IMR-90 (cell line): Measurements from ENCODE around the gene USF1. TPM values are rescaled to one million over a fixed set of nuclear protein-coding genes. Genes with fewer than 3 reads are reported as not detected.

Source experiments
- ATAC-seq: fragments of 200-7000 bp; cut with Tn5 transposase; 2 replicates; pipeline ENCODE4 v1.9.1; 2020; ENCODE audit warnings: low read depth, mild to moderate bottlenecking, moderate library complexity
- BruUV-seq: library from RNA; stranded (reverse); fragments of 400-500 nt; replicated peaks from 2 replicates; lab custom pipeline; 2021; lab: Mats Ljungman, UMichigan
- CTCF ChIA-PET: fragments of 300-600 bp; formaldehyde crosslinking; extraction: SDS; loops from one replicate; lab custom pipeline; 2021; ENCODE audit warnings: antibody characterized with exemption; lab: Yijun Ruan, JAX
- POLR2A ChIA-PET: fragments of 300-600 bp; sonication (Branson Sonifier 250); formaldehyde crosslinking; loops from one replicate; lab custom pipeline; 2022; ENCODE audit warnings: antibody characterized with exemption; ENCODE audit not compliant: unreplicated experiment; lab: Charles Lee
- DNase-seq: peaks from one replicate; pipeline ENCODE4 v3.0.0; 2013
- H2AFZ ChIP-seq: replicated peaks from 2 replicates; pipeline ENCODE3; 2013; ENCODE audit warnings: low read length, mild to moderate bottlenecking; ENCODE audit not compliant: poor library complexity
- H2AK5ac ChIP-seq: 2 replicates; pipeline ENCODE4 v1.6.1; 2013; ENCODE audit warnings: low read depth, low read length, inconsistent platforms
- H2AK9ac ChIP-seq: replicated peaks from 2 replicates; pipeline ENCODE3; 2013; ENCODE audit warnings: mild to moderate bottlenecking, low read depth, low read length, moderate library complexity; ENCODE audit not compliant: poor library complexity
- H2BK120ac ChIP-seq: 2 replicates; pipeline ENCODE4 v1.6.1; 2013; ENCODE audit warnings: low read depth, low read length, inconsistent platforms
- H2BK15ac ChIP-seq: 3 replicates; pipeline ENCODE4 v1.6.1; 2013; ENCODE audit warnings: low read depth, low read length, inconsistent platforms
- H2BK20ac ChIP-seq: 2 replicates; pipeline ENCODE4 v1.6.1; 2013; ENCODE audit warnings: low read depth, mild to moderate bottlenecking, inconsistent platforms, low read length, moderate library complexity
- H2BK5ac ChIP-seq: 2 replicates; pipeline ENCODE4 v1.6.1; 2013; ENCODE audit warnings: mild to moderate bottlenecking, low read depth, low read length, inconsistent platforms; ENCODE audit not compliant: poor library complexity, severe bottlenecking
- H3K14ac ChIP-seq: replicated peaks from 2 replicates; pipeline ENCODE4 v1.6.1; 2013; ENCODE audit warnings: low read depth, low read length, inconsistent platforms
- H3K18ac ChIP-seq: 2 replicates; pipeline ENCODE4 v1.6.1; 2013; ENCODE audit warnings: low read depth, low read length, control low read depth
- H3K23ac ChIP-seq: 2 replicates; pipeline ENCODE4 v1.6.1; 2013; ENCODE audit warnings: low read depth, low read length, inconsistent platforms
- H3K27ac ChIP-seq: 2 replicates; pipeline ENCODE4 v1.5.1; 2013; ENCODE audit warnings: mild to moderate bottlenecking, control low read depth, low read length; ENCODE audit not compliant: insufficient read depth
- H3K27me3 ChIP-seq: 2 replicates; pipeline ENCODE4 v1.6.1; 2013; ENCODE audit warnings: low read length; ENCODE audit not compliant: control insufficient read depth, insufficient read depth
- H3K36me3 ChIP-seq: 2 replicates; pipeline ENCODE4 v1.6.1; 2013; ENCODE audit warnings: low read length, mixed read lengths; ENCODE audit not compliant: control insufficient read depth, insufficient read depth
- H3K4ac ChIP-seq: 2 replicates; pipeline ENCODE4 v1.6.1; 2013; ENCODE audit warnings: low read depth, low read length, inconsistent platforms
- H3K4me1 ChIP-seq: 2 replicates; pipeline ENCODE4 v1.6.1; 2013; ENCODE audit warnings: low read length, mixed read lengths; ENCODE audit not compliant: control insufficient read depth, insufficient read depth
- H3K4me2 ChIP-seq: 2 replicates; pipeline ENCODE4 v1.6.1; 2013; ENCODE audit warnings: low read depth, mild to moderate bottlenecking, control low read depth, low read length, moderate library complexity
- H3K4me3 ChIP-seq: 2 replicates; pipeline ENCODE4 v1.5.1; 2013; ENCODE audit warnings: low read depth, mild to moderate bottlenecking, control low read depth, low read length, moderate library complexity; ENCODE audit not compliant: insufficient read depth
- H3K56ac ChIP-seq: 2 replicates; pipeline ENCODE4 v1.6.1; 2013; ENCODE audit warnings: low read length, inconsistent platforms; ENCODE audit not compliant: insufficient read depth; ENCODE audit errors: extremely low read depth
- H3K79me1 ChIP-seq, 2 experiments: 2 replicates each; pipeline ENCODE4 v1.6.1; 2013; ENCODE audit warnings: low read length in 2 of 2, inconsistent platforms in 1 of 2, low read depth in 1 of 2
- H3K9ac ChIP-seq: 2 replicates; pipeline ENCODE4 v1.6.1; 2013; ENCODE audit warnings: low read depth, low read length, control low read depth
- H3K9me1 ChIP-seq: 2 replicates; pipeline ENCODE4 v1.6.1; 2013; ENCODE audit warnings: low read length, inconsistent platforms; ENCODE audit not compliant: insufficient read depth
- H3K9me3 ChIP-seq: 2 replicates; pipeline ENCODE4 v1.6.1; 2013; ENCODE audit warnings: low read length; ENCODE audit not compliant: control insufficient read depth, insufficient read depth
- H4K20me1 ChIP-seq: 2 replicates; pipeline ENCODE4 v1.6.1; 2013; ENCODE audit warnings: low read length, inconsistent platforms; ENCODE audit not compliant: insufficient read depth
- H4K5ac ChIP-seq: 2 replicates; pipeline ENCODE4 v1.6.1; 2013; ENCODE audit warnings: mild to moderate bottlenecking, low read depth, low read length, control low read depth
- H4K8ac ChIP-seq, 2 experiments: 2 replicates each; pipeline ENCODE4 v1.6.1; 2013; ENCODE audit warnings: low read depth in 2 of 2, low read length in 2 of 2, control low read depth in 1 of 2, inconsistent platforms in 1 of 2
- H4K91ac ChIP-seq: 2 replicates; pipeline ENCODE4 v1.6.1; 2013; ENCODE audit warnings: low read depth, low read length, inconsistent platforms; ENCODE audit not compliant: insufficient read depth
- CHD1 ChIP-seq: IDR thresholded peaks from 2 replicates; pipeline ENCODE4 v1.6.1; 2012; ENCODE audit warnings: low read depth, low read length, improper control_type of control experiment
- CTCF ChIP-seq: conservative IDR thresholded peaks from 2 replicates; pipeline ENCODE4 v1.5.1; 2012; ENCODE audit warnings: mild to moderate bottlenecking, low read depth, low read length, improper control_type of control experiment
- ELK1 ChIP-seq: fragments of 150-350 bp; IDR thresholded peaks from 2 replicates; pipeline ENCODE4 v1.6.1; 2016; ENCODE audit warnings: low read depth, mild to moderate bottlenecking, low read length, moderate library complexity, borderline replicate concordance
- FOS ChIP-seq: fragments of 150-350 bp; IDR thresholded peaks from 2 replicates; pipeline ENCODE4 v1.6.1; 2016; ENCODE audit warnings: low read depth, low read length
- POLR2A ChIP-seq: IDR thresholded peaks from 2 replicates; pipeline ENCODE4 v1.6.1; 2012; ENCODE audit warnings: mild to moderate bottlenecking, low read depth, low read length
- RAD21 ChIP-seq: IDR thresholded peaks from 2 replicates; pipeline ENCODE4 v1.6.1; 2012; ENCODE audit warnings: low read length, improper control_type of control experiment
- SMC3 ChIP-seq: fragments of 150-350 bp; IDR thresholded peaks from 2 replicates; pipeline ENCODE4 v1.6.1; 2016; ENCODE audit warnings: low read depth, mild to moderate bottlenecking, antibody characterized with exemption, low read length, moderate library complexity
- USF2 ChIP-seq: fragments of 150-350 bp; IDR thresholded peaks from 2 replicates; pipeline ENCODE4 v1.6.1; 2017; ENCODE audit warnings: mild to moderate bottlenecking, antibody characterized with exemption, low read length, low read depth
- WGBS, 2 experiments: methylation state at CpG; one replicate each; pipeline versions ENCODE4 v1.1.5 to v1.1.7; 2013; ENCODE audit warnings: missing lambda C conversion rate in 2 of 2; ENCODE audit not compliant: insufficient read length in 1 of 2; ENCODE audit errors: extremely low coverage in 2 of 2; 5-methylcytosine and 5-hydroxymethylcytosine counted together
- dilution Hi-C: fragments of 300-500 bp; cut with HindIII; formaldehyde crosslinking; loops from one replicate; pipeline ENCODE4 v1.14.3; 2018; ENCODE audit warnings: low sequenced_read_pairs; ENCODE audit not compliant: unreplicated experiment
- in situ Hi-C: fragments of 300-500 bp; cut with MboI; formaldehyde crosslinking; loops from 3 replicates; pipeline ENCODE4 v1.14.3; 2019; ENCODE audit warnings: low sequenced_read_pairs, inconsistent platforms, mixed read lengths
- intact Hi-C: fragments of 100-400 bp; cut with micrococcal nuclease; formaldehyde crosslinking; loops from 2 replicates; pipeline ENCODE4 v1.10.0; 2022
- polyA plus RNA-seq, 3 experiments: library from polyadenylated mRNA; depleted of rRNA; stranded (reverse); fragments of >200 nt; gene quantifications; 2 replicates each; pipeline ENCODE4 v1.2.3, GENCODE V29; 2012; ENCODE audit warnings: low replicate concordance in 1 of 3
- total RNA-seq: library from RNA; depleted of rRNA; stranded (reverse); fragments of >200 nt; gene quantifications from 2 replicates; pipeline ENCODE4 v1.2.3, GENCODE V29; 2012

USF1 gene
- total and polyA plus RNA-seq, 2 of the 4 experiments (the other 2 are of a cell fraction): 37.1 to 78.9 TPM

- no peak for TF ChIP-seq POLR2A
- TF ChIP-seq ELK1: no peak
- no peak for TF ChIP-seq USF2
- no peak for TF ChIP-seq CTCF
- TF ChIP-seq RAD21: no peak
- TF ChIP-seq CHD1: no peak
- TF ChIP-seq SMC3: no peak
- TF ChIP-seq FOS: no peak
- no peaks in the 10 kb centered on the region for H4K20me1 ChIP-seq
- no peak overlapping the region for H2BK5ac ChIP-seq
- no peak overlapping the region for H3K4me3 ChIP-seq
- no CpG with 5 or more reads among the region's 2 CpGs for whole genome bisulfite sequencing, 2 experiments
- H3K9me3 ChIP-seq: no peaks in the 10 kb centered on the region
- H4K8ac ChIP-seq: no peak overlapping the region
- dilution Hi-C loops: no loop called here
- no peaks in the 10 kb centered on the region for H3K9me1 ChIP-seq
- in situ Hi-C loops: no loop called here
- H4K5ac ChIP-seq: no peak overlapping the region
- no peaks in the 10 kb centered on the region for H3K27me3 ChIP-seq
- ChIA-PET POLR2A (no interaction called here), CTCF (interaction anchor here (0.6 kb wide), 1 partner anchor 280 kb away, joined by 7 read pairs; no protein-coding TSS in a partner anchor)
- H3K4ac ChIP-seq: no peak overlapping the region
- H3K18ac ChIP-seq: no peak overlapping the region
- H3K27ac ChIP-seq: no peak overlapping the region
- H2BK20ac ChIP-seq: no peak overlapping the region
- no peak overlapping the region for H2BK15ac ChIP-seq
- ATAC-seq (no peak), DNase-seq (no peak)
- no peak overlapping the region for H3K4me2 ChIP-seq
- H3K23ac ChIP-seq: no peak overlapping the region
- no peak overlapping the region for H2AK5ac ChIP-seq
- no peak overlapping the region for H3K56ac ChIP-seq
- no peak overlapping the region for H2AK9ac ChIP-seq
- H3K9ac ChIP-seq: no peak overlapping the region
- H2AFZ ChIP-seq: no peak overlapping the region
- H3K79me1 ChIP-seq: no peaks in the 10 kb centered on the region
- H2BK120ac ChIP-seq: no peak overlapping the region
- no TSS peak for BruUV-seq
- intact Hi-C loops: no loop called here
- H4K91ac ChIP-seq: no peak overlapping the region
- no peaks in the 10 kb centered on the region for H3K36me3 ChIP-seq
- H3K4me1 ChIP-seq: no peaks in the 10 kb centered on the region
- H3K14ac ChIP-seq: no peak overlapping the region
These were observed 38.4 kb downstream of the USF1 start for GRCh38 chr1:161007369-161007768.
